GDM1 (cell line): ENCODE data around the gene FAM20C.
"Not testable (repeated sequence)": the region's sequence is repeated elsewhere in the genome, so short reads cannot be mapped to it uniquely, and the experiment has no call there.

Source experiments
- DNase-seq: peaks from one replicate; lab custom pipeline; 2025; lab: John Stamatoyannopoulos, UW

The FAM20C gene

GRCh38 chr7:174716-175115 is 17.7 kb upstream of the FAM20C start:
- DNase-seq = no peak

DNA sequence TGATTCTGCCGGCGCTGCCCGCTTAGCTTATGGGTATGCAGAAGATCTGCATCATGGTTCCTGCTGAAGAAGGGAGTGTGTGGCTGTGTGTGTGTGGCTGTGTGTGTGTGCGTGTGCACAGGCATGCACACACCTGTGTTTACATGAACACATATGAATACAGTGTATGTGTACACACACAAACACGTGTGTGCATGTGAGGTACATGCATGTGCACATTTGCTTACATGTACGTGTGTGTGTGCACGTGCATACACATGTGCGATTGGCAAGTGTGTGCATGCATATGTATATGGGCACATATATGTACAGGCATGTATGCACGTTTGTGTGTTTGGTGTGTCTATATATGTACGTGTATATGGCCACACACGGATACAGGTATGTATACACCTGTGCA is 16.4 kb upstream of the FAM20C start:
- DNase-seq = no peak

- DNase-seq = no peak
Measured at GRCh38 chr7:176381-176780, 16.0 kb upstream of the FAM20C start.

- DNase-seq = no peak
Measured at GRCh38 chr7:176786-177459, 15.4 kb upstream of the FAM20C start.

DNA sequence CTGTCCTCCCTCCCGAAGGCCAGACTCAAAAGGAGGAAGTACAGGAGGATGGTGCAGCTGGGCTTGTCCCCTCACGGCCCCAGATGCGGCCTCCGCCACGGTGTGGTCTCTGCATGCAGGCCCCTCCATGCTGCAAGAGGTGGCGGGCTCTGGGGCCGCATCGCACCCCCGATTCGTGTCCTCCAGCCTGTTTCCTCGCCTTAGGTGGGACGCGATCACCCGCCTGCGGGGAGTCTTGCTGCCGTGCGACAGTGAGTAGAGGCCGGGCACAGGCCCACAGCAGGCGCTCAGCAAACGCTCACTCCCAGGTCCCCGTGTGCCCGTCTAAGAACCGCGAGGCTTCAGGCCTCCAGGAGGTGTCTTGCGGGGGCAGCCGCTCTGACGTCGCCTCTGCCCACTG is 13.9 kb upstream of the FAM20C start:
- no peak for DNase-seq

GRCh38 chr7:179209-179681 is 13.1 kb upstream of the FAM20C start:
- DNase-seq = no peak

GRCh38 chr7:179948-180694 is 12.2 kb upstream of the FAM20C start:
- DNase-seq = no peak

GRCh38 chr7:181738-182137 is 10.6 kb upstream of the FAM20C start:
- no peak for DNase-seq

GRCh38 chr7:182502-182901 is 9.9 kb upstream of the FAM20C start:
- DNase-seq = not testable (repeated sequence)

GRCh38 chr7:183496-184292 is 8.7 kb upstream of the FAM20C start:
- no peak for DNase-seq

GRCh38 chr7:184294-185264 is 7.8 kb upstream of the FAM20C start:
- DNase-seq = no peak

- no peak for DNase-seq
Measured at GRCh38 chr7:186516-187113, 5.8 kb upstream of the FAM20C start.

DNA sequence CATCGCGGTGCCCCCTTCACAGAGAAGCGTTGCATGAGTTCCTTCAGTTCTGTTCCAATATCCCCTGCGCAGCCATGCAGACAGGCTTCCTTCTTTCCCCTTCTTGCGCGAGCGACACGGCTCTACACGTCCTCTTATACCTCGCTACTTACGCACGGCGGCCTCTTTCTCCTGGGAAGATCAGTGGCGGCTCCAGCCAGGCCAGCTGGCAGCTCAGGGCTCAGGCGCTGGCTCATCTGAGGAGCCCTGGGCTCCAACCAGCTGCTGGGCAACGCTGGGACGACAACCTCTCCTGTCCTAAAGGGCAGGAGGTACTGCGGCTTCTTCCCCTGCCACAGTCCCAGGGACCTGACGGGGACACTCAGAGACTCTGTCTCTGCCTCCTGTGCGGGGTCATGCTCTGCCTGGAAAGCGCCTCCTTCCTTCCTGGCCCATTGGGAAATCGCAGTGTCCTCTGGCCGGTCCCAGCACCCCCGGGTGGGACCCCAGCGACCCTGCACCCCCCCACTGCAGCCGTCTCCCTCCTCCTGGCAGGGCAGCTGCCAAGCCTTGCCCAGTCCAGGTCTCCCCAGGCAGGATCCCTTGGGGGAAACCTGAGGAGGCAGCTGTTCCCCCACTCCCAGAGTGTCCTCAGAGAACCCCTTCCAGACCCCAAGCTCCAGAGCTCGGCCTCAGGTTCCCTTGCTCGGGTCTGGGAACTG is 5.0 kb upstream of the FAM20C start:
- no peak for DNase-seq

- DNase-seq = no peak
Measured at GRCh38 chr7:188174-188573, 4.2 kb upstream of the FAM20C start.

- no peak for DNase-seq
Measured at GRCh38 chr7:188727-189500, 3.5 kb upstream of the FAM20C start.

DNA sequence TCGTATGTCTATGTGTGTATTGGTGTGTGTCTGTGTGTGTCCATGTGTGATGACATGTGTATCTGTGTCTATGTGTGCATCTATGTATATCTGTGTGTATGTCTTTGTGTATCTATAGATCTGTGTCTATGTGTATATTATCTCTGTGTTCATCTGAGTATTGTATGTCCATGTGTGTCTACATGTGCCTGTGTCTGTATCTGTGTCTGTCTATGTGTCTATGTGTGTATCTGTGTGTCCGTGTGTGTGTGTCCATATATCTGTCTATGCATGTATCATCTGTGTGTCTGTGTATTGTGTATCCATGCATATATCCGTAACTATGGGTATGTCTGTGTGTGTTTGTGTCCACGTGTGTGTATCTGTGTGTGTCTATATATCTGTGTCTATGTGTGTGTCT is 2.7 kb upstream of the FAM20C start:
- no peak for DNase-seq

DNA sequence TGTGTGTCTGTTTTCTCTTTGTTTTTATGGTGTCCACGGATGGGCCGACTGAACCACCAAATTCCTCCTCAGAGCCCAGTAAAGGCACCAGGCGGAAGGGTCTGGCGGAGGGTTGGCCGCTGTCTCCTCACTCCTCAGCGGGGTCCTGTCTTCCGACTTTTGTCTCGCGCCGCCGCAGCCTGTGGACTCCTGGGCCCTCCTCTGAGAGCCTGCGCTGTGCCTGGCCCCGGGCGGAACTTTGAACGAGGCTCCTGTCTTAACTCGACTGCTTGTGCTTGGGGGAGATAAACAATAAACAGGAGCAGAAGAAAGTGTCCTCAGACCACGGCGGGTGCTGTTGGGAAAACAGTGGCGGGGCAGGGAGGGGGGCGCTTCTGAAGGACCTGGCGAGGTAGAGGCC is 2.2 kb upstream of the FAM20C start:
- no peak for DNase-seq

DNA sequence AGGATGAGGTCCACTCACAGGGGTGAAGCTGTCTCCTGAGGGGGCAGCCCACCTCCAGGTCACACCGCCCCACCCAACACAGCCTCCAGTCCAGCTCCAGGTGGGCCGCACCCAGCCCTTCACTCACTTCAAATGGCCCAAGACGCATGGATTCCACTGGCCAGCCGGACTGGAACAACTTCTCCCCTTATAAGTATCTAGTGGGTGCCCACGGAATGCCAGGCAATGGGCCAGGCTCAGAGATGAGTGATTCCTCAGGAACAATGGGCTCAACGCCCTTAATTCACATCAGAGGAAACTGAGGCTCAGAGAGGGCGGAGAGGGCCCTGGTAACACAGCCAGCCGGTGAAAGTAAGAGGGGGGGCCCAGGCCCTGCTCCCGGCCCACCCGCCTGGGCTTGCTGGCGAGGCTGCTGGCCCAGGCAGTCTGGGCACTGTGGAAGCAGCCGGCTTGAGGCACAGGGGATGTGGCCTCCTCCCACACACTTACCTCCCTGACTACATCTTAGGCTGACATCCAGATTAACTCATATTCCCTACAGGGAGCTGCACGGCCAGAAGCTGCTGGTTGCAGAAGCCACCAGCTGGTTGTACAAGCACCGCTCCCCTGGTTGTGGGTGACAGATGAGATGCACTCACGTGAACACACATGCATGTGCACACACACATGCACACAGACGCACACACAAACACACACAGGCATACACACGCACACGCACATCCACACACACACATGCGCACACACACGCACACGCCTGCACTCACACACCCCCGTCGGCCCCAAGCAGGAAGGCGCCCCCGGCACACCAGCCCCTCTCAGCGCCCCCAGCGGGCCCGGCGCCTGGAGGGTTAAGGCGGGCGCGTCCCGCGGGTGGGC is 1.0 kb upstream of the FAM20C start:
- DNase-seq = no peak
